GM12892 (cell line): ENCODE results near the gene NINJ2.

Experiments
- DNase-seq: peaks from one replicate; pipeline ENCODE4 v3.0.0; 2011; ENCODE audit not compliant: insufficient read length
- FAIRE-seq: peaks from 2 replicates; lab custom pipeline; 2011; peaks lifted over from hg19 to GRCh38; lab: Jason Lieb, UNC
- POLR2A ChIP-seq: IDR thresholded peaks from 2 replicates; pipeline ENCODE4 v1.6.1; 2011; ENCODE audit warnings: low read depth, low read length, control low read depth
- POLR2AphosphoS5 ChIP-seq: IDR thresholded peaks from 2 replicates; pipeline ENCODE4 v1.6.1; 2011; ENCODE audit warnings: low read depth, low read length, control low read depth
- TAF1 ChIP-seq: IDR thresholded peaks from 2 replicates; pipeline ENCODE4 v1.6.1; 2011; ENCODE audit warnings: low read depth, mild to moderate bottlenecking, control low read depth, low read length, borderline replicate concordance

The NINJ2 gene

GRCh38 chr12:601976-602699, 61.1 kb downstream of the NINJ2 start:
- FAIRE-seq (no peak), DNase-seq (no peak)
- TF ChIP-seq TAF1: no peak
- no peak for TF ChIP-seq POLR2A
- no peak for TF ChIP-seq POLR2AphosphoS5

GRCh38 chr12:599756-600155, 63.5 kb downstream of the NINJ2 start:
- FAIRE-seq: no peak
- DNase-seq: no peak
- TF ChIP-seq TAF1: no peak
- no peak for TF ChIP-seq POLR2A
- no peak for TF ChIP-seq POLR2AphosphoS5

- DNase-seq (no peak), FAIRE-seq (peak; percentile 33)
- TF ChIP-seq TAF1 (no peak), POLR2A (no peak), POLR2AphosphoS5 (no peak)
Measured at GRCh38 chr12:597926-598568, 65.2 kb downstream of the NINJ2 start.

- no peak for DNase-seq
- FAIRE-seq: no peak
Measured at GRCh38 chr12:593396-594270, 69.6 kb downstream of the NINJ2 start.

GRCh38 chr12:592024-592505, 71.2 kb downstream of the NINJ2 start:
- DNase-seq (no peak), FAIRE-seq (no peak)
- TF ChIP-seq POLR2AphosphoS5: no peak

More at GRCh38 chr12:593396-594270, 69.6 kb downstream of the NINJ2 start:
- TF ChIP-seq TAF1 (no peak), POLR2AphosphoS5 (no peak), POLR2A (no peak)

GRCh38 chr12:591167-592023, 71.8 kb downstream of the NINJ2 start:
- DNase-seq: no peak
- FAIRE-seq: peak; percentile 9
- no peak for TF ChIP-seq TAF1
- no peak for TF ChIP-seq POLR2AphosphoS5
- TF ChIP-seq POLR2A: no peak

GRCh38 chr12:590206-590750, 73.0 kb downstream of the NINJ2 start:
- FAIRE-seq: no peak
- no peak for TF ChIP-seq POLR2AphosphoS5
- TF ChIP-seq TAF1: no peak
- TF ChIP-seq POLR2A: no peak
- DNase-seq: no peak

- DNase-seq: no peak
- FAIRE-seq: no peak
- TF ChIP-seq POLR2A (no peak), TAF1 (no peak), POLR2AphosphoS5 (no peak)
Measured at GRCh38 chr12:588646-589045, 74.6 kb downstream of the NINJ2 start.

- no peak for FAIRE-seq
- no peak for DNase-seq
- TF ChIP-seq TAF1 (no peak), POLR2AphosphoS5 (no peak), POLR2A (no peak)
Measured at GRCh38 chr12:588024-588322, 75.3 kb downstream of the NINJ2 start.

- FAIRE-seq (no peak), DNase-seq (no peak)
- TF ChIP-seq POLR2AphosphoS5 (no peak), POLR2A (no peak), TAF1 (no peak)
Measured at GRCh38 chr12:587132-588023, 75.9 kb downstream of the NINJ2 start.

GRCh38 chr12:586318-587071, 76.8 kb downstream of the NINJ2 start:
- FAIRE-seq: no peak

More at GRCh38 chr12:586318-587071, 76.8 kb downstream of the NINJ2 start:
- TF ChIP-seq POLR2A (no peak), POLR2AphosphoS5 (no peak), TAF1 (no peak)
- DNase-seq: no peak
